Measurements from ENCODE around the gene PIMREG.

PIMREG gene

GRCh38 chr17:6498901-6499540, 54.8 kb downstream of the PIMREG start:
- DNase-seq, result no peak

All from right kidney (tissue), 1 donor.